T-helper 2 cell treated with Interferon-gamma antibody and Interleukin-4, amounts not matched to agents 5 μg/mL and 100 μg/mL, for 36 hours (primary cell): ENCODE results near the gene DHRS7.

Source experiments
- DNase-seq: peaks from one replicate; pipeline ENCODE4 v3.0.0; 2021; ENCODE audit warnings: low spot score
- H3K27ac Mint-ChIP-seq: one replicate; pipeline ENCODE4 v1.8.0; 2021; ENCODE audit warnings: mild to moderate bottlenecking, mixed read lengths
- H3K27me3 Mint-ChIP-seq: one replicate; pipeline ENCODE4 v1.8.0; 2021; ENCODE audit warnings: low read depth, mixed read lengths
- H3K36me3 Mint-ChIP-seq: one replicate; pipeline ENCODE4 v1.8.0; 2021; ENCODE audit warnings: low read depth, mixed read lengths
- H3K4me1 Mint-ChIP-seq: one replicate; pipeline ENCODE4 v1.8.0; 2021; ENCODE audit warnings: low read depth, mixed read lengths
- H3K4me3 Mint-ChIP-seq: one replicate; pipeline ENCODE4 v1.8.0; 2022; ENCODE audit warnings: mild to moderate bottlenecking, moderate library complexity, mixed read lengths
- H3K9me3 Mint-ChIP-seq: one replicate; pipeline ENCODE4 v1.8.0; 2021; ENCODE audit warnings: mixed read lengths

Gene DHRS7

DNA sequence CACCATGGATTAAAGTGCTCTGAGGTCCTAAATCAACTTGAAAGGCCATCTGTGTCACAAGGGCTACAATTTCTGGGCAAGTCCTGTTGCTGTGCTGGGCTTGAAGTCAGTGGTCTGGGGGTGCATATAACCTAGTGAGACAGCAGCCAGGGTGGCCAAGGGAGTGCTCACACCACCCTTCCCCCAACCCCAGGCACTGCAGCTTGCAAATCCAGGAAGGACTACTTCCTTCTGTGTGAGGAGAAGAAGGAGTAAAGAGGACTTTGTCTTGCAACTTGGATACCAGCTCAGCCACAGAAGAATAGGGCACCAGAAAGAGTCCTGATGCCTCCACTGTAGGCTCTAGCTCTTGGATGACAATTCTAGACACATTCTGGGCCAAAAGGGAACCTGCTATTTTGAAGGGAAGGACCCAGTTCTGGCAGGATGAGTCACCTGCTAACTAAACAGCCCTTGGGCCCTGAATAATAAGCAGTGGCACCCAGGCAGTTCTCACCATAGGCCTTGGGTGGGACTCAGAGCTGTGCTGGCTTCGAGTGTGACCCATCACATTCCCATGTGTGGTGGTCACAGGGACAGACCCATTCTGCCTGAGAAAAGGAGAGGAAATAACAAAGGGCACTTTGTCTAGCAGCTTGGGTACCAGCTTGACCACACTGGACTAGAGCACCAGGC is 32.6 kb upstream of the DHRS7 start:
- Mint-ChIP-seq H3K27me3 (peaks cover 5% of the 10 kb centered on the region), H3K4me3 (no peak overlapping the region), H3K4me1 (peaks cover 11% of the 10 kb centered on the region), H3K9me3 (peaks cover 23% of the 10 kb centered on the region), H3K36me3 (peaks cover 2% of the 10 kb centered on the region), H3K27ac (no peak overlapping the region)
- DNase-seq = no peak

DNA sequence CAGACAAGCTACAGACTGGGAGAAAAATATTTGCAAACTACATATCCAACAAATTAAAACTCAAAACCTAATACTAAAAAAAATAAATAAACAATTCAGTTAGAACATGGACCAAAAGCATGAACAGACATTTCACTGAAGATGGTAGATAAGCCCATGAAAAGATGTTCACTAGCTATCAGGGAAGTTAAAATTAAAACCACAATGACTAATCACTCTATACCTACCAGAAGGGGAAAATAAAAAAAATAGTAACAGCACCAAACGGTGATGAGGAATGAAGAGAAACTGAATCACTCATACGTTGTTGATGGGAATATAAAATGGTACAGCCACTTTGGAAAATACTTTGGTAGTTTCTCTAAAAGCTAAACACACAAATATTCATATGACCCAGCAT is 31.1 kb upstream of the DHRS7 start:
- peaks cover 2% of the 10 kb centered on the region for H3K36me3 Mint-ChIP-seq
- peaks cover 11% of the 10 kb centered on the region for H3K4me1 Mint-ChIP-seq
- H3K4me3 Mint-ChIP-seq = no peak overlapping the region
- no peak for DNase-seq
- H3K27ac Mint-ChIP-seq = peak overlapping the region; percentile 22
- peaks cover 20% of the 10 kb centered on the region for H3K9me3 Mint-ChIP-seq
- H3K27me3 Mint-ChIP-seq = peaks cover 2% of the 10 kb centered on the region

DNA sequence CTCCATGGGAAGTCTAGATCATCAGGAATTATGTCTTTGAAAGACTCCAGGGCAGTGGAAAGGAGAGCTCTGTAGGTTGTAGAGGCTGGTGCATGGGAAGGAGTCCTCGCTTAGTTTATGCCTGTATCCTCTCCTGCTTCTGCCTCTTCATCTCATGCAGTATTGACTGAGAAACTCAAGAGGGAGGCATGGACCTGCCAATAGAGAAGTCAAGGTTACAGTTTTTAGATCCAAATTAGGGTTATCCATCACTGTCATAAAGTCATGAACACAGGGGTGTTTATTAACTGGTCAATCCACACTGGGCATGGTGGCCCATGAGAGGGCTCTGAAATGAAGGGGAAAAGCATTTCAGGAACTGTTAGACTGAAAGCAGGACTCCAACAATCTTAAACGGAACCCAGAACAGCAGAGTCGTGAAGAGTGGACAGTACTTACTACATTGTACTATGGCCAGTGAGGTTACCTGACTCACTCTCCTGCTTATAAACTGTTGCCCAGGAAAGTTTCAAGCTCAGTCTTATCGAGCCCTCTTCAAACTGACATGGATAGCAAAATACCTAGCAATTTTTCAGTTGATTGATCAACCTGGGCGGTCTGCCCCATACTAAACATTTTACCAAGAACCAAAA is 30.1 kb upstream of the DHRS7 start:
- DNase-seq = no peak
- Mint-ChIP-seq H3K27me3 (peaks cover 2% of the 10 kb centered on the region), H3K4me3 (no peak overlapping the region), H3K27ac (no peak overlapping the region), H3K36me3 (peaks cover 2% of the 10 kb centered on the region), H3K9me3 (peaks cover 18% of the 10 kb centered on the region), H3K4me1 (peaks cover 11% of the 10 kb centered on the region)

DNA sequence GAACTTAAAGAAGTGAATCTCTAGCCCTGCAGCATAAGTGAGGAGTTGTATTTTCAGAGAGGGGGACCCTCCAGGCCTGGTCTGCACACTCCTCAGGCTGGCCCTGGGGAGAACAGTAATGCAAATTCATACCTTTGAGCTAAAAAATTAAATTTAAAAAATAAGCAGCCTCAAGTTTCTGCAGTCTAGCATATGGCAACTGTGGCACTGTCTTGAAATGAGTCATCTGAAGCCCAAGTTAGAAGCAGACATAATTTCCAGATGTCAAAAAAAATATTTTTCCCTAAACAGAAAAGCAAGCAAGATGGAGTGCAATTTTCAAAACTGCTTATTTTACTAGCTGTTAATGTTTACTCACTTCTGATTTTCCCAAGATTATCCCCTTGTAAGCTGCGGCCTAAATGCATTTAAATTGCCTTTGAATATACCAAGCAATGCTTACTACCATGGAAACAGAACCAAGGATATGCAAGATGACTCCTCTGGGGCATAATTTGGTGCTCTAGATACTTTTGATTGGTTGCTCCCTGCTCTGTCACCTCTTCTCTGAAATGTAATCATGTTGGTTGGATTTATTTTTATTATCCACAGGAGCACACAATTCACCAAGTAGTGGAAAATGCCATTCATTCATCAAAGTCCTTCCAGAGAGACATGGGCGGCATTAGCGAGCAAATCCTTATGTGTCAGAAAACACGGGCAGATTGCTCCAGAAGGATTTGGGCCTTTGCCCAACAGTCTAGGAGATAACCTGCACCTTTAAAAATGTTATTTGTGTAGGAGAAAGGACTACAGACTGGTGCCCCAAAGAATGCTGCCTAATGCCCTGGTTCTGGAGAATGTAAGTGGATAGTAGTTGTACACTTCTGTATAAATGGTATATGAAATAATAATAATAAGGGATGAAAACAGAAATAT is 25.0 kb upstream of the DHRS7 start:
- Mint-ChIP-seq H3K9me3 (no peaks in the 10 kb centered on the region), H3K4me3 (no peak overlapping the region), H3K27ac (no peak overlapping the region), H3K4me1 (peaks cover 1% of the 10 kb centered on the region), H3K36me3 (no peaks in the 10 kb centered on the region), H3K27me3 (no peaks in the 10 kb centered on the region)
- DNase-seq = no peak

DNA sequence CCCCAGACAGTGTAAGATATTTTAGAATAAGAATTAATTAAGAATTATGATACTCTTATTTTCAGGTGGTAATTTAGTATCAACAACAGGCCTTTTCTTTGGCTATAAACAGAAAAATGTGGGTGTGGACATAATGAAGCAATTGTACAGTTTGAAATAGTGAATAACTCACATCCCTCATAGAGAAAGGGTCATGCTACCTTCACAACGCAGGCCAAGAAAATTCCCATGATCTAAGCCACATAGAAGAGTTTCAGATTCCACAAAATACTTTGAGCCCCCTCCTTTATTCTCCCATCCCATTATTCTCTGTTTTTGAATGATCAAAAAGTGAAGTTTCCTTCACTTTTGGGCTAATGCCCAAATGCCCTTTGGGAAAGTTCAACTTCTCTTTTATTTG is 23.5 kb upstream of the DHRS7 start:
- Mint-ChIP-seq H3K9me3 (no peaks in the 10 kb centered on the region), H3K4me3 (no peak overlapping the region), H3K4me1 (peaks cover 7% of the 10 kb centered on the region), H3K27me3 (no peaks in the 10 kb centered on the region), H3K36me3 (no peaks in the 10 kb centered on the region), H3K27ac (no peak overlapping the region)
- no peak for DNase-seq

DNA sequence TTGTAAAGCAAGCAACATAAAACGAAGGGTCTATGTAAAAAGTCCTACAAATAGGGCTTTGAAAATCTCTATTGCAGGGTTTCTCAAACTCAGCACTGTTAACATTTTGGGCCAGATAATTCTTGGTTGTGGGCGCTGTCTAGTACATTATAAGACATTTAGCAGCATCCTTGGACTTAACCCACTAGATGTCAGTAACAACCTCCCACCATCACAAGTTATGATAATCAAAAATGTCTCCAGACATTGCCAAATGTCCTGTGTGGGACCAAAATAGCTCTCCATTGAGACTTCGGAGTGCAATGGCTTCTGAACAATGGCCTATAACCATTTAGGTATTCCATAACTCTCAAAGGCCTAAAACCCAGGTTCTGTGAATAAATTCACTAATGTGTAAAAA is 22.9 kb upstream of the DHRS7 start:
- Mint-ChIP-seq H3K4me1 (peaks cover 13% of the 10 kb centered on the region), H3K27ac (no peak overlapping the region), H3K36me3 (no peaks in the 10 kb centered on the region), H3K4me3 (no peak overlapping the region), H3K27me3 (no peaks in the 10 kb centered on the region), H3K9me3 (no peaks in the 10 kb centered on the region)
- DNase-seq = no peak

DNA sequence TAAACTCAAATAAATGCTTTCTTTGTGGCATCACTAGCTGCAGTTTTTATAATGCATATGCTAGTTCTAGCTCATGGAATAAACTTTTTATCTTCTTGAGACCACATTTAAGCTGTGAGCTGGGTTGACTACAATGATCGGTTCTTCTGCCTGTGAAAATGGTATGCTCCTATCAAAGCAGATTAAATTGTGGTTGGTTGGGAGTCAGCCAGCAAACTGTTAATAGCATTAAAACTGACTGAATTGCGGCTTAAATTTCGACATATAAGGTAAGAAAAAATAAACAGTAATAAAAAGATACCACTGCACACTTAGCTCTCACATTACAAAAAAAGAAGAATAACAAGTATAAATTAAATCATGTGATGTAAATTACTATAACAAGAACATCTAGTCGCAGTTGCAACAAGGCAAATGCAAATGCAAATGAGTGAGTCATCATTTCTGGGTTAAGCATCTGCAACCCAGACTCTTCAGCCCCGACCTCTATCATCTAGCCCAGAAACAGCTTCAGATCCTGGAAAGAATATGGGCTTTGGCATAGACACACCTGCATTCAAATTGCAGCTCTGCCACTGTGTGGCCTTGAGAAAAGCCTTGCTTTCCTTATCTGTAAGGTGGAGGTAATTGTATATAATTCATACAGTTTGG is 19.8 kb upstream of the DHRS7 start:
- Mint-ChIP-seq H3K36me3 (no peaks in the 10 kb centered on the region), H3K4me1 (peaks cover 13% of the 10 kb centered on the region), H3K27me3 (no peaks in the 10 kb centered on the region), H3K9me3 (no peaks in the 10 kb centered on the region), H3K27ac (no peak overlapping the region), H3K4me3 (no peak overlapping the region)
- no peak for DNase-seq

DNA sequence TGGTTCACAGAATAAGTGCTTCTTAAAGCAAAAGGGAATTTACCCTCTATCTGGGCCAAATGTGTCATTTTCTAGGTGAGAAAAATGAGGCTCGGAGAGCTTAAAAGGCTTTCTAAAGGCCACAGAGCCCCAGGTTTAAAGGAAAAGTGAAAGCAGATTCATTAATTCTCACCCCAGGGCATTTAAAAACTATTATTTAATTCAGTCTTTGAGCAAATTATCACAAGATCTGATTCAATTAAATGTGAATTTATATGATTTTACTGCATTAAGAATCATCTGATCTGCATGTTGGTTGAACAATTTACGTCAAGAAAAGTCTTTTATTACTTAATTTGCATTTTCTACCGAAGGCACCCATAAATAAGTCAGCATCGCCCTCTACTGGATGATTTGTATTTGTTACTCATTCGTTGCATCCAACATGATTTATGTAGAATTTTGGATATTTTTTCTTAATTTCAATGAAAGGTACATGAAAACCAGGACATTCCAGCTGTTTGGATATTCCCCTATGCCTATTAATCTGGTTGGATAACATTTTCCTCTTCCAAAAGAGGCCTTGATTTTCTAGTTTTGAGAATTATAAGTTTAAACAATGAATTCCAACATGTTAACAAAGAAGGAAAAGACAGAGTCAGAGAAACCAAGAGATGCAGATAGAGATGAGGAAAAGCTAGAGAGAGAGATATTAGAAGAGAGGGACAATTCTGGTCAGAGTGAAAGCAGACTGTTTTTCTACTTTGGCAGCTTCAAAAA is 19.1 kb upstream of the DHRS7 start:
- no peak for DNase-seq

DNA sequence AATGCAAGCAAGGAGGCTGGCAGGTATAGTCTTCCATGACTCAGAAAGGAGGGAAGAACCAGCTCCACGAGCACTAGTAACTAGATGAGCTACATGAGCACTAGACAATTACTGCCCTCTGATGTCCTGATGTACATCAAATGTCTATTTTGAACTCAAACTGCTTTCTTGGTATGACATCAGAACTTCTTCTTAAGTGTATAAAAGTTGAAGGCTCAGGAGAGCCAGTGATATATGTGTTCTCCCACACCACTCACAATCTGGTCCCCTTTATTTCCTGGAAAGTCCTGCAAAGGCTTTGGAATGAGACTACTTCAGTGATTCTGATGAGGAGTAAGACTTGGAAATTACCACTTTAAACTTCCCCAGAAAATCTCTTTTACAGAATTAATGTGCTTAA is 18.5 kb upstream of the DHRS7 start:
- Mint-ChIP-seq H3K27ac (peak overlapping the region; percentile 58), H3K27me3 (no peaks in the 10 kb centered on the region), H3K4me3 (peak overlapping the region; percentile 80), H3K9me3 (no peaks in the 10 kb centered on the region), H3K36me3 (no peaks in the 10 kb centered on the region), H3K4me1 (peaks cover 12% of the 10 kb centered on the region)
- DNase-seq = no peak

More for the DNA sequence above, 19.1 kb upstream of the DHRS7 start:
- Mint-ChIP-seq H3K4me3 (peak overlapping the region; percentile 80), H3K27me3 (no peaks in the 10 kb centered on the region), H3K9me3 (no peaks in the 10 kb centered on the region), H3K36me3 (no peaks in the 10 kb centered on the region), H3K4me1 (peaks cover 12% of the 10 kb centered on the region), H3K27ac (peak overlapping the region; percentile 58)

DNA sequence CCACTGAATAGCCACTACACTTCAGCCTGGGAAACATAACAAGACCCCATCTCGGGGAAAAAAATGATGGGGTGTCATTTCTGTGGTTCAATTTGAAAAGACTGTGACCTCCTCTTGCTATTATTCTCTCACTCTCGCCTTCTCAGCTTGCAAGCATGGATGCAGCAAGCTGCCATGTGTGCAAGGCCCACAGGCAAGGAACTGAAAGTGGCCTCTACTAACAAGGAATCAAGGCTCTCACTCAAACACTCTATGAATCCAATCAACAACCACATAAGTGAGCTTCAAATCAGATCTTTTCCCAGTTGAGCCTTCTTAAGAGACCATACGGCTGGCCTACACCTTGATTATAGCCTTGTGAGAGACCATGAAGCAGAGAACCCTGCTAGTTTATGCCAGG is 17.9 kb upstream of the DHRS7 start:
- no peaks in the 10 kb centered on the region for H3K27me3 Mint-ChIP-seq
- H3K36me3 Mint-ChIP-seq = no peaks in the 10 kb centered on the region
- H3K4me1 Mint-ChIP-seq = peaks cover 12% of the 10 kb centered on the region
- no peak overlapping the region for H3K27ac Mint-ChIP-seq
- H3K9me3 Mint-ChIP-seq = peaks cover 2% of the 10 kb centered on the region
- DNase-seq = no peak
- no peak overlapping the region for H3K4me3 Mint-ChIP-seq

DNA sequence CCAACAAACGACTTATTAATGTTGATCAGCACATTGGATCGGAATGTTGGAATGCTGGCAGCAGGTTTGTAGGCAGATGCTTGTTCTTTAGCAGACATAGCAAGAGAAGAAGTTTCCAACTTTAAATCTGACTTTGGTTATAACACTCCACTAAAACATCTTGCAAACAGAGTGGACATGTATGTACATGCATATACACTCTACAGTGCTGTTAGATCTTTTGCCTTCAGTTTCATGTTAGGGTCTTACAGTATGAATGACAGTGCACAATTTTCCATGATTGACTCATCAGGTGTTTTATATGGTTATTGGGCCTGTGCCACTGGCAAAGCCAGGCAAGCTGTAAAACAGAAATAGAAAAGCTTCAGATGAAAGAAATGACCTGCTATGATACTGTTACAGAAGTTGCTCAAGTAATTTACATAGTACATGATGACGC is 14.3 kb upstream of the DHRS7 start:
- H3K4me3 Mint-ChIP-seq = no peak overlapping the region
- no peak for DNase-seq
- H3K27me3 Mint-ChIP-seq = no peaks in the 10 kb centered on the region
- H3K9me3 Mint-ChIP-seq = peaks cover 3% of the 10 kb centered on the region
- H3K27ac Mint-ChIP-seq = no peak overlapping the region
- no peaks in the 10 kb centered on the region for H3K36me3 Mint-ChIP-seq
- peaks cover 10% of the 10 kb centered on the region for H3K4me1 Mint-ChIP-seq

DNA sequence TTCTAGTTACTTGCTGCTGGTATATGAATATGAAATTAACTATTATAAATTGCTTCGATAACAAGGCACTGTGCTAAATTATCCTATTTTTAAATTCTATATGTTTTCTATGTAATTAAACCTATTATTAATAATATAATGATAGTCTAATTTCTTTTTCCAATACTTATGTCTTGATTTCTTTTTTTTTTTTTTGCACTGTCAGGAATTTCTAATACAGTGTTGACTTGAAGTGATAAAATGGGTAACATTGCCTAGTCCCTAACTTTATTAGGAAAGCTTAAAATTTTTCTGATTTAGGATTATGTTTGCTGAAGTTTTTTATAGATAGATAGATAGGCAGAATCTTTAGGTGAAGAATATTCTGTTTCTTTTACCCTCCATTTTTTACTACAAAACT is 13.6 kb upstream of the DHRS7 start:
- Mint-ChIP-seq H3K27ac (no peak overlapping the region), H3K9me3 (peaks cover 3% of the 10 kb centered on the region), H3K36me3 (no peaks in the 10 kb centered on the region), H3K27me3 (no peaks in the 10 kb centered on the region), H3K4me3 (no peak overlapping the region), H3K4me1 (peaks cover 7% of the 10 kb centered on the region)
- no peak for DNase-seq

DNA sequence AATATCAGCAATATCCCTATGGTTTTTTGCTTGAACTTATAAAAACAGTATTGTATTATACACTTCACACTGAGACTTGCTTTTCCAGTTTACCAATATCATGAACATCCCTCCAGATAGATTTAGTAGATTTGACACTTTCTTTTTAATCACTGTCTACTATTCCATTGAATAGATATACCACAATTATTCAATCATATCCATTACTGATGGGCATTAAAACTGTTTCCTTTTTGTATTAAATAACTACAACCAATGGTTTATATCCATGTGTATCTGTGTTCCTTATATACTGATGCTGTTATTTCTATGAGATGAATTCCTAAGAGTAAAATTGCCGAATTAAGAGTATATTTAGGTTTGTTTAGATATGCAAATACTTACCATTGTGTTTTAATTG is 13.0 kb upstream of the DHRS7 start:
- DNase-seq = no peak
- Mint-ChIP-seq H3K4me1 (peaks cover under 1% of the 10 kb centered on the region), H3K27ac (no peak overlapping the region), H3K27me3 (no peaks in the 10 kb centered on the region), H3K36me3 (no peaks in the 10 kb centered on the region), H3K4me3 (no peak overlapping the region), H3K9me3 (peaks cover 3% of the 10 kb centered on the region)
